Transverse colon (tissue), 4 donors: ENCODE measurements around the gene CHIT1.

Experiments
- CTCF ChIP-seq, 5 experiments: fragments of 200-600 bp in 3 of 5; fragments of 450-650 bp in 2 of 5; sonication (generic) in 3 of 5; IDR thresholded peaks; 1 replicate in 2 of 5; 2 replicates in 3 of 5; pipeline ENCODE4 v1.5.1; 2016 to 2017; ENCODE audit warnings: antibody characterized with exemption in 5 of 5, inconsistent platforms in 3 of 5, mild to moderate bottlenecking in 2 of 5, moderate library complexity in 1 of 5
- EP300 ChIP-seq: sonication (generic); formaldehyde crosslinking; IDR thresholded peaks from one replicate; pipeline ENCODE4 v1.6.1; 2017; ENCODE audit warnings: antibody characterized with exemption, low read depth
- POLR2AphosphoS5 ChIP-seq, 3 donors: sonication (generic); formaldehyde crosslinking; IDR thresholded peaks; one replicate each; pipeline ENCODE4 v1.6.1; 2016; ENCODE audit warnings: antibody characterized with exemption in 3 of 3

- TF ChIP-seq CTCF (IDR thresholded peaks at IDR 0.05) (no peak), EP300 (no peak), POLR2AphosphoS5 (IDR thresholded peaks at IDR 0.05) (no peak)
These were observed 16.3 kb downstream of the CHIT1 start for GRCh38 chr1:203213126-203213525.
